BLaER1 (cell line): Measurements from ENCODE around the gene THSD7A.

Source experiments
- H3K27ac ChIP-seq: shearing (Covaris generic); formaldehyde crosslinking; 2 replicates; pipeline ENCODE4 v1.8.1; 2022
- H3K27me3 ChIP-seq: shearing (Covaris generic); formaldehyde crosslinking; 2 replicates; pipeline ENCODE4 v1.8.1; 2022
- H3K36me3 ChIP-seq: shearing (Covaris generic); formaldehyde crosslinking; 2 replicates; pipeline ENCODE4 v1.8.1; 2022
- H3K4me1 ChIP-seq: shearing (Covaris generic); formaldehyde crosslinking; 2 replicates; pipeline ENCODE4 v1.8.1; 2022
- H3K4me2 ChIP-seq: shearing (Covaris generic); formaldehyde crosslinking; 2 replicates; pipeline ENCODE4 v1.8.1; 2022
- H3K4me3 ChIP-seq: shearing (Covaris generic); formaldehyde crosslinking; 2 replicates; pipeline ENCODE4 v1.8.1; 2022
- H3K9ac ChIP-seq: shearing (Covaris generic); formaldehyde crosslinking; 2 replicates; pipeline ENCODE4 v1.8.1; 2022
- H3K9me3 ChIP-seq: shearing (Covaris generic); formaldehyde crosslinking; 2 replicates; pipeline ENCODE4 v1.8.1; 2022
- H4K20me1 ChIP-seq: shearing (Covaris generic); formaldehyde crosslinking; 2 replicates; pipeline ENCODE4 v1.8.1; 2022
- Cebpa-rat ChIP-seq: shearing (Covaris generic); IDR thresholded peaks from 2 replicates; pipeline ENCODE4 v1.8.1; 2022

Gene THSD7A

DNA sequence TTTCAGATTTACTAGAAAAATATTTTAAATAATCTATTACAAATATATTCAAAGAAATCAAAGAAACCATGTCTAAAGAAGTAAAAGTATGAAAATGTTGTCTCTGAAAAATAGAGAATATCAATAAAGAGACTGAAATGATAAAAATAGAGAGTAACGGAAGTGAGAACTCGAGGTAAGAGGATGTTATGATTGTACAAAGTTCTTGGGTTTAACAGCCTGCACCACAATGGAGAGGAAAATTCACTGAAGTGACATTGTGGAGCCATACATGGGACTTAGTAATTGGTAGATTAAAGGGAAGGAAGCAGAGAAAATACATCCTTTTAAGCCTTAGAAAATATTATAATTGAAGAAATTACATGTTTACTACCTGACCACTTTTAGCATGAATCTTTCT lies 77.9 kb downstream of the THSD7A start:
- no peaks in the 10 kb centered on the region for H3K36me3 ChIP-seq
- no peak overlapping the region for H3K9ac ChIP-seq
- no peak overlapping the region for H3K4me3 ChIP-seq
- no peaks in the 10 kb centered on the region for H3K27me3 ChIP-seq
- no peaks in the 10 kb centered on the region for H4K20me1 ChIP-seq
- H3K4me1 ChIP-seq = no peaks in the 10 kb centered on the region
- TF ChIP-seq Cebpa-rat = no peak
- H3K9me3 ChIP-seq = no peaks in the 10 kb centered on the region
- no peak overlapping the region for H3K4me2 ChIP-seq
- H3K27ac ChIP-seq = no peak overlapping the region

DNA sequence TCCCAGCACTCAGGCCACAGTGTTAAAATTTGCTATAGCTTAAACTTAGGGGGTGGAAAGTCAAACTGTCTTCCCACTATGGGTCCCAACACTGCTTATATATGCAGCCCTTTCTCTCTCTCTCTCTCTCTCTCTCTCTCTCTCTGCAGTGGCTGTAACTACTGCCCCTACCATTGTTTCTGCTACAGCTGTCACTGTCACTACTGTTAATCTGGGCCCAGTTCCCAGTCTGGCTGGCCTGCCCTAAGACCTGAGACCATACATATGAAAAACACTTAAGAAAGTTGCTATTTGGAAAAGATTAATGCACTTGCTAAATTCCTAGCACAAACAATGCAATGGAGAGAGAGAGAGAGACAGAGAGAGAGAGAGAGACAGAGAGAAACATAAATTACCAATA lies 78.6 kb downstream of the THSD7A start:
- H3K27me3 ChIP-seq = no peaks in the 10 kb centered on the region
- H3K9ac ChIP-seq = no peak overlapping the region
- H4K20me1 ChIP-seq = no peaks in the 10 kb centered on the region
- no peak overlapping the region for H3K27ac ChIP-seq
- no peaks in the 10 kb centered on the region for H3K9me3 ChIP-seq
- TF ChIP-seq Cebpa-rat = no peak
- H3K4me1 ChIP-seq = no peaks in the 10 kb centered on the region
- H3K4me3 ChIP-seq = no peak overlapping the region
- no peak overlapping the region for H3K4me2 ChIP-seq
- no peaks in the 10 kb centered on the region for H3K36me3 ChIP-seq

- no peaks in the 10 kb centered on the region for H3K36me3 ChIP-seq
- H3K27me3 ChIP-seq = no peaks in the 10 kb centered on the region
- no peaks in the 10 kb centered on the region for H4K20me1 ChIP-seq
- no peaks in the 10 kb centered on the region for H3K4me1 ChIP-seq
- H3K9ac ChIP-seq = no peak overlapping the region
- no peak overlapping the region for H3K4me3 ChIP-seq
- H3K4me2 ChIP-seq = no peak overlapping the region
- H3K9me3 ChIP-seq = no peaks in the 10 kb centered on the region
- no peak for TF ChIP-seq Cebpa-rat
- H3K27ac ChIP-seq = no peak overlapping the region
Measured at GRCh38 chr7:11751807-11752389, 80.1 kb downstream of the THSD7A start.

- no peaks in the 10 kb centered on the region for H4K20me1 ChIP-seq
- H3K36me3 ChIP-seq = no peaks in the 10 kb centered on the region
- no peak overlapping the region for H3K27ac ChIP-seq
- no peak overlapping the region for H3K4me3 ChIP-seq
- H3K4me2 ChIP-seq = no peak overlapping the region
- no peak overlapping the region for H3K9ac ChIP-seq
- no peaks in the 10 kb centered on the region for H3K4me1 ChIP-seq
- H3K9me3 ChIP-seq = no peaks in the 10 kb centered on the region
- no peaks in the 10 kb centered on the region for H3K27me3 ChIP-seq
- TF ChIP-seq Cebpa-rat = no peak
Measured at GRCh38 chr7:11751315-11751714, 80.7 kb downstream of the THSD7A start.

GRCh38 chr7:11750191-11750590 lies 81.8 kb downstream of the THSD7A start:
- no peaks in the 10 kb centered on the region for H3K9me3 ChIP-seq
- no peaks in the 10 kb centered on the region for H3K27me3 ChIP-seq
- H3K4me2 ChIP-seq = no peak overlapping the region
- TF ChIP-seq Cebpa-rat = no peak
- H3K9ac ChIP-seq = no peak overlapping the region
- H3K36me3 ChIP-seq = no peaks in the 10 kb centered on the region
- no peak overlapping the region for H3K4me3 ChIP-seq
- H3K4me1 ChIP-seq = no peaks in the 10 kb centered on the region
- no peak overlapping the region for H3K27ac ChIP-seq
- no peaks in the 10 kb centered on the region for H4K20me1 ChIP-seq

DNA sequence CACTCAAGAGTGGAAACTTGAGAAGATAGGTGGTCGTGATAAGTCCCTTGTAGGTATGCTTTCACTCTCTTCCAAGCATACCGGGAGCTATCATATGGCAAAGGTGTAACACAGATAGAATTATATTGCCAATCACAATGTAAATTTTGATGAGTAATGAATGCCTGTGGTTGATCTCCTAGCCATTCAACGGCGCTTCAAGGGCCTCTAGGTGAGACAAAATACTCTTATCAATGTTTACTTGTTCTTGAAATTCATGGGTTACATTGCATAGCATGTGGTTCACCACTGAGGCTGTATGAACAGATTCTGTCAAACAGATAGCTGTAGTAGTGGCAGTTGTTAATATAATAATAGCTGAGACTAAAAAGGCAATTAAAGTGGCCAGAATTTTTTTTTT lies 82.4 kb downstream of the THSD7A start:
- no peak overlapping the region for H3K4me2 ChIP-seq
- no peak for TF ChIP-seq Cebpa-rat
- H3K4me1 ChIP-seq = no peaks in the 10 kb centered on the region
- no peaks in the 10 kb centered on the region for H3K27me3 ChIP-seq
- no peaks in the 10 kb centered on the region for H3K36me3 ChIP-seq
- no peak overlapping the region for H3K4me3 ChIP-seq
- no peaks in the 10 kb centered on the region for H4K20me1 ChIP-seq
- no peak overlapping the region for H3K9ac ChIP-seq
- H3K27ac ChIP-seq = no peak overlapping the region
- no peaks in the 10 kb centered on the region for H3K9me3 ChIP-seq

- Histone ChIP-seq H3K4me3 (no peak overlapping the region), H3K4me1 (no peaks in the 10 kb centered on the region), H3K27me3 (no peaks in the 10 kb centered on the region), H3K27ac (no peak overlapping the region), H3K9ac (no peak overlapping the region), H4K20me1 (no peaks in the 10 kb centered on the region), H3K36me3 (no peaks in the 10 kb centered on the region), H3K4me2 (no peak overlapping the region), H3K9me3 (no peaks in the 10 kb centered on the region)
- TF ChIP-seq Cebpa-rat = no peak
Measured at GRCh38 chr7:11748884-11749283, 83.1 kb downstream of the THSD7A start.

GRCh38 chr7:11747715-11748485 lies 84.1 kb downstream of the THSD7A start:
- Histone ChIP-seq H3K27ac (no peak overlapping the region), H3K4me1 (no peaks in the 10 kb centered on the region)
- TF ChIP-seq Cebpa-rat = no peak

GRCh38 chr7:11746591-11746990 lies 85.4 kb downstream of the THSD7A start:
- TF ChIP-seq Cebpa-rat = no peak
- no peak overlapping the region for H3K27ac ChIP-seq
- H3K9me3 ChIP-seq = no peaks in the 10 kb centered on the region
- H3K4me2 ChIP-seq = no peak overlapping the region
- H3K36me3 ChIP-seq = no peaks in the 10 kb centered on the region
- H4K20me1 ChIP-seq = no peaks in the 10 kb centered on the region
- H3K4me1 ChIP-seq = no peaks in the 10 kb centered on the region
- no peak overlapping the region for H3K4me3 ChIP-seq
- no peak overlapping the region for H3K9ac ChIP-seq
- H3K27me3 ChIP-seq = no peaks in the 10 kb centered on the region

More at GRCh38 chr7:11747715-11748485, 84.1 kb downstream of the THSD7A start:
- no peak overlapping the region for H3K9ac ChIP-seq
- H3K4me3 ChIP-seq = no peak overlapping the region
- no peaks in the 10 kb centered on the region for H4K20me1 ChIP-seq
- no peak overlapping the region for H3K4me2 ChIP-seq
- H3K9me3 ChIP-seq = no peaks in the 10 kb centered on the region
- H3K27me3 ChIP-seq = no peaks in the 10 kb centered on the region
- no peaks in the 10 kb centered on the region for H3K36me3 ChIP-seq

GRCh38 chr7:11743548-11743947 lies 88.5 kb downstream of the THSD7A start:
- no peaks in the 10 kb centered on the region for H3K27me3 ChIP-seq
- no peak for TF ChIP-seq Cebpa-rat
- H3K4me1 ChIP-seq = no peaks in the 10 kb centered on the region
- no peaks in the 10 kb centered on the region for H3K9me3 ChIP-seq
- H3K4me3 ChIP-seq = no peak overlapping the region
- H3K4me2 ChIP-seq = no peak overlapping the region
- no peak overlapping the region for H3K9ac ChIP-seq
- H3K27ac ChIP-seq = no peak overlapping the region
- H3K36me3 ChIP-seq = no peaks in the 10 kb centered on the region
- H4K20me1 ChIP-seq = no peaks in the 10 kb centered on the region
